Kidney epithelial cell (primary cell): ENCODE data around the gene NEURL3. TPM values are rescaled to one million over a fixed set of nuclear protein-coding genes. Genes with fewer than 3 reads are reported as not detected.
"Not testable (repeated sequence)": the region's sequence is repeated elsewhere in the genome, so short reads cannot be mapped to it uniquely, and the experiment has no call there.

Experiments used
- DNase-seq: peaks from one replicate; pipeline ENCODE4 v3.0.0-alpha.2; 2010; ENCODE audit warnings: low read depth
- H3K27me3 ChIP-seq: 2 replicates; pipeline ENCODE4 v1.6.0; 2011; ENCODE audit warnings: low read length; ENCODE audit not compliant: control insufficient read depth, insufficient read depth
- H3K36me3 ChIP-seq: 2 replicates; pipeline ENCODE4 v1.5.1; 2011; ENCODE audit warnings: low read length; ENCODE audit not compliant: control insufficient read depth, insufficient read depth
- H3K4me3 ChIP-seq: 2 replicates; pipeline ENCODE4 v1.5.1; 2011; ENCODE audit warnings: low read depth, mild to moderate bottlenecking, control low read depth, low read length
- total RNA-seq: library from RNA; depleted of rRNA; stranded (reverse); fragments of >200 nt; gene quantifications from 2 replicates; pipeline ENCODE4 v1.2.3, GENCODE V29; 2015
- TF ChIP-seq, protein P1 (sequence below): IDR thresholded peaks from 2 replicates; pipeline ENCODE4 v1.5.1; 2011; ENCODE audit warnings: mild to moderate bottlenecking, moderate library complexity, low read length, control low read depth, inconsistent platforms; ENCODE audit not compliant: insufficient read depth, poor library complexity, severe bottlenecking

The NEURL3 gene
- total RNA-seq, 1 donor from 2014 or later = 18.6 TPM

- TF ChIP-seq, protein P1, sequence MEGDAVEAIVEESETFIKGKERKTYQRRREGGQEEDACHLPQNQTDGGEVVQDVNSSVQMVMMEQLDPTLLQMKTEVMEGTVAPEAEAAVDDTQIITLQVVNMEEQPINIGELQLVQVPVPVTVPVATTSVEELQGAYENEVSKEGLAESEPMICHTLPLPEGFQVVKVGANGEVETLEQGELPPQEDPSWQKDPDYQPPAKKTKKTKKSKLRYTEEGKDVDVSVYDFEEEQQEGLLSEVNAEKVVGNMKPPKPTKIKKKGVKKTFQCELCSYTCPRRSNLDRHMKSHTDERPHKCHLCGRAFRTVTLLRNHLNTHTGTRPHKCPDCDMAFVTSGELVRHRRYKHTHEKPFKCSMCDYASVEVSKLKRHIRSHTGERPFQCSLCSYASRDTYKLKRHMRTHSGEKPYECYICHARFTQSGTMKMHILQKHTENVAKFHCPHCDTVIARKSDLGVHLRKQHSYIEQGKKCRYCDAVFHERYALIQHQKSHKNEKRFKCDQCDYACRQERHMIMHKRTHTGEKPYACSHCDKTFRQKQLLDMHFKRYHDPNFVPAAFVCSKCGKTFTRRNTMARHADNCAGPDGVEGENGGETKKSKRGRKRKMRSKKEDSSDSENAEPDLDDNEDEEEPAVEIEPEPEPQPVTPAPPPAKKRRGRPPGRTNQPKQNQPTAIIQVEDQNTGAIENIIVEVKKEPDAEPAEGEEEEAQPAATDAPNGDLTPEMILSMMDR = no peak
- no peak overlapping the region for H3K4me3 ChIP-seq
- H3K27me3 ChIP-seq = peaks cover 12% of the 10 kb centered on the region
- H3K36me3 ChIP-seq = no peaks in the 10 kb centered on the region
- no peak for DNase-seq
Measured at GRCh38 chr2:96502891-96503636, 2.1 kb downstream of the NEURL3 start.

- H3K27me3 ChIP-seq = peaks cover 12% of the 10 kb centered on the region
- no peak for DNase-seq
- no peaks in the 10 kb centered on the region for H3K36me3 ChIP-seq
- TF ChIP-seq, protein P1 = no peak
- H3K4me3 ChIP-seq = no peak overlapping the region
Measured at GRCh38 chr2:96501886-96502810, 3.0 kb downstream of the NEURL3 start.

DNA sequence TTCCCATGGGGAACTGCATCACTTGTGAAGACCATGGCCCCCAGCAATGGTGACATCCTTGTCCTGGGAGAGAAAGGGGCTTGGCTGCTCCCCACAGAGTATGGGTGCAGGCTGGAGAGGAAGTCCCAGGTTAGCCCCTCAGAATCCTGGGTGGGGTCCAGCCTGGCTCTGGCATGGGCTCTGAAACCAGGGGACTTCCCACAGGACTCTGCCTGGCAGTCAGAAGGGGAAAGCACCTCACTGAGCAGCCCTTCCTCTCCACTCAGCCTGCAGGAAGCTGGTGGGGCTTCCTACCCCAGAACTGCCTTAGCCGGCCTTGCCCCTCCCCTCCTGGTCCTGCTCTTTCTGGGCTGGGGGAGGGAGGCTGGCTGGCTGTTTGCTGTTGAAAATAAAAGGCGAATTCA, 3.7 kb downstream of the NEURL3 start:
- Histone ChIP-seq H3K4me3 (no peak overlapping the region), H3K27me3 (peaks cover 12% of the 10 kb centered on the region), H3K36me3 (no peaks in the 10 kb centered on the region)
- DNase-seq = no peak
- TF ChIP-seq, protein P1 = no peak

DNA sequence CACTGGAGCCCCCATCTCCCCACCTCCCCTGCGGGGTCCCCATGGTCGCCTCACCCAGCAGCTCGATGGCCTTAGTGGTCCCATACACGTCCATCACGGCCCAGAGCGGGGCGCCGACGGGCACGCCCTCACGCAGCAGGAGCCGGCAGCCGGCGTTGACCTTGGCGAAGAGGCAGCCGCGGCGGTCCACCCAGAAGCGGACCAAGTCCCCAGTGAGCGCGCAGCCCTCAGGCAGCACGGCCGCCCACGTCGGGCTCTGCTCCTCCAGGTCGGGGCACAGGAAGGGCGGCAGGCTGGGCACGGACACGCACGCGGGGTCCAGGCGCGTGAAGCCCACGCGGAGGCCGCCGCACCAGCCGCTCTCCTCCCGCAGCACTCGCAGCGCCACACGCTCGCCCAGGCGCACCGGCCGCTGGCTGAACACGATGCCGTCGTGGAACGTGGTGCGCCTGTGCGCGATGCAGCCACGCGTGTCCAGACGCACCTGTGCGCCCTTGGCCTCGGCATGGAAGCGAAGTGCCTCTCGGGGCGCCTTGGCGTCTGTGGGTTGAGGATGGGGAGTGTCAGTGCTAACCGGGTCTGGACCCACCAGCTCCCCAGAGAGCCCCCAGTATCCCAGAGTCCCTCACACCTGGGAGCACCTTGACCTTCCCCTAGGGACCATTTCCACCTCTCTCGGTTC, 4.6 kb downstream of the NEURL3 start:
- no peak overlapping the region for H3K4me3 ChIP-seq
- H3K27me3 ChIP-seq = peaks cover 12% of the 10 kb centered on the region
- no peak for DNase-seq
- no peaks in the 10 kb centered on the region for H3K36me3 ChIP-seq
- TF ChIP-seq, protein P1 = no peak

- H3K27me3 ChIP-seq = peaks cover 12% of the 10 kb centered on the region
- H3K36me3 ChIP-seq = no peaks in the 10 kb centered on the region
- TF ChIP-seq, protein P1 = no peak
- no peak for DNase-seq
- H3K4me3 ChIP-seq = no peak overlapping the region
Measured at GRCh38 chr2:96499061-96499960, 5.8 kb downstream of the NEURL3 start.

DNA sequence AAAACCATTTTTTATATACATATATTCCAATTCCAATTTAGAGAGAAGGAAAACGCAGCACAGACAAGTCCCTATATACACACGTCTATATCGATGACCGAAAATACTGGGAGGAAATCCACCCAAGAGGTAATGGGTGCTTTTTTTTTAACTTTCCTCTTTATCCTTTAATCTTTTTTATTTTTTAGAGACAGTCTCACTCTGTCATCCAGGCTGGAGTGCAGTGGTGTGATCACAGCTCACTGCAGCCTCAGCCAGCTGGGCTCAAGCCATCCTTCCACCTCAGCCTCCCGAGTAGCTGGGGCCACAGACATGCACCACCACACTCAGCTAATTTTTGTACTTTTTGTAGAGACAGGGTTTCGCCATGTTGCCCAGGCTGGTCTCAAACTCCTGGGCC, 6.5 kb downstream of the NEURL3 start:
- peaks cover 12% of the 10 kb centered on the region for H3K27me3 ChIP-seq
- DNase-seq, H3K4me3 ChIP-seq, H3K36me3 ChIP-seq: not testable (repeated sequence)
